GM18873 (cell line): ENCODE data around the gene PLN.

Experiments used
- ATAC-seq: cut with Tn5 transposase; IDR thresholded peaks from one replicate; pipeline ENCODE4 v1.9.1; 2021; ENCODE audit warnings: mild to moderate bottlenecking, moderate library complexity, moderate number of reproducible peaks; ENCODE audit not compliant: unreplicated experiment, low FRiP score

PLN gene

DNA sequence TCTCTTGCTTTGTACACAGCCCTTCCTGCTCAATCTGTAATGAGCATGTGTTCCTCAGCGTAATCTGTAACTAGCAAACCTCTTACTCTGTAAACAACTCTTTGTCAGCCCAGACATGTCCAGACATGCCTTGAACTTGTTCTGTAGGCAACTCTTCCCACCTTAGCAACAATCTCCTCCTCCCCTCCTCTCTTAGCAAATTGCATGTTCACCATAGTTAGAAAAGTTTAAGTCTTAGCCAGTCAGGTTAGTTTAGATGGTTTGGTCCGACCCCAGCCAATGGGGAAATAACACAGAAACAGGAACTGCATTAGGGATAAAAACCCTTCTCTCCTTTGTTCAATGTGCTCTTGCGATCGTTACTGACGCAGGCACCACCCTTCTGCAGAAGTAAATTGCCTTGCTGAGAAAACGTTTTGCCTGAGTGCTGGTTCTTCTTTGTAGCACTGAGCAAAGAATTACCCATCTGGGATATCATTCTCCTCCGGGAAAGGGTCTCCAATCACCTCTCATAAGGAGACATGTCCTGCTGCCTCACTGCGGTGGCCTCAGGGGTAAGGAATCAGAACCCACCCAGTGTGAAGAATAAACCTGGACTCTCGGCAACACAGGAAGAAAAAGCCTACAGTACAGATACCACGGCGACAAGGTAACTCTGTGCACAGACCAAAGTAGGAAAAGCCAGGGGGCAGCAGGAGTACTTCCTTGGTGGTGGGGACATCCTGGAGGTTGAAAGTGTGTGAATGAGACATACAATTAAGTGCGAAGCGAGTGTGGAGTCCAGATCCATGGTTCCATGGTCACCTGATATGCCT lies 26.2 kb downstream of the PLN start:
- ATAC-seq = no peak

DNA sequence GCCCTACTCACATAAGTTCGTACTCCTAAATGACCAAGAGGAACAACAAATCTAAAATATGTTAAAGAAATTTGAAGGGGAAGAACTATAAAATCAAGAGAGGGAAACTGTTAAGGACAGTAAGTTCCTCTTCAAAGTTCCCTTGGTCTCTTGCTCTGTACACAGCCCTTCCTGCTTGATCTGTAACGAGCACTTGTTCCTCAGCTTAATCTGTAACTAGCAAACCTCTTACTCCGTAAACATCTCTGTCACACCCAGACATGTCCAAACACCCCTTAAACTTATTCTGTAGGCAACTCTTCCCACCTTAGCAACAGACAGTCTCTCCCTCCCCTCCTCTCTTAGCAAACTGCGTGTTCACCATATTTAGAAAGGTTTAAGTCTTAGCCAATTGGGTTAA lies 29.9 kb downstream of the PLN start:
- no peak for ATAC-seq

DNA sequence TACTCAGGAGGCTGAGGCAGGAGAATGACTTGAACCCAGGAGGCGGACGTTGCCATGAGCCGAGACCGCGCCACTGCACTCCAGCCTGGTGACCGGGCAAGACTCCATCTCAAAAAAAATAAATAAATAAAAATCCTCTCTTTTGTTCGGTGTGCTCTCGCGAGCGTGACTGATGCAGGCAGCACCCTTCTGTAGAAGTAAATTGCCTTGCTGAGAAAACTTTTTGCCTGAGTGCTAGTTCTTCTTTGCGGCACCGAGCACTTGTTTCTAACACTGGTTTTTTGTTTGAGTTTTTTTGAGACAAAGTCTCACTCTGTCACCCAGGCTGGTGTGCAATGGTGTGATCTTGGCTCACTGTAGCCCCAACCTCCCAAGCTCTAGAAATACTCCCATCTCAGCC lies 30.5 kb downstream of the PLN start:
- ATAC-seq = no peak

DNA sequence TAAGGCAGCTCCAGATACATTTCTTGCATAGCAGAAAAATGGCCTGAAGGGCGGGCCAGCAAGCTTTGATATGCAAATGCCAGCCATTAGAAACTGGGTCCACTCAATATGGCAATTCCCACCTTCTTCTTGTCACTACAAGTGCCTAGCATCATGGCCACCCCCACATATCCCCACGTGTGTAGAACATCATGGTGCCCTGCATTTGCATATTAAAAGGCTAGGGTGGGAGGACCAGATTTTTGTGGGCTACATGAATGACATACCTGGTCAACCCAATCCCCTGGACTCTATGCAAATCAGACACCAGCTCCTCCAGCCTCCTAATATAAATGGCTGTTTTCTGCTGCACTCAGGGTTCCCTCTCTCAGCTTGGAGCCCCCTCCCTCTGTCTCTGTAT lies 31.7 kb downstream of the PLN start:
- no peak for ATAC-seq

DNA sequence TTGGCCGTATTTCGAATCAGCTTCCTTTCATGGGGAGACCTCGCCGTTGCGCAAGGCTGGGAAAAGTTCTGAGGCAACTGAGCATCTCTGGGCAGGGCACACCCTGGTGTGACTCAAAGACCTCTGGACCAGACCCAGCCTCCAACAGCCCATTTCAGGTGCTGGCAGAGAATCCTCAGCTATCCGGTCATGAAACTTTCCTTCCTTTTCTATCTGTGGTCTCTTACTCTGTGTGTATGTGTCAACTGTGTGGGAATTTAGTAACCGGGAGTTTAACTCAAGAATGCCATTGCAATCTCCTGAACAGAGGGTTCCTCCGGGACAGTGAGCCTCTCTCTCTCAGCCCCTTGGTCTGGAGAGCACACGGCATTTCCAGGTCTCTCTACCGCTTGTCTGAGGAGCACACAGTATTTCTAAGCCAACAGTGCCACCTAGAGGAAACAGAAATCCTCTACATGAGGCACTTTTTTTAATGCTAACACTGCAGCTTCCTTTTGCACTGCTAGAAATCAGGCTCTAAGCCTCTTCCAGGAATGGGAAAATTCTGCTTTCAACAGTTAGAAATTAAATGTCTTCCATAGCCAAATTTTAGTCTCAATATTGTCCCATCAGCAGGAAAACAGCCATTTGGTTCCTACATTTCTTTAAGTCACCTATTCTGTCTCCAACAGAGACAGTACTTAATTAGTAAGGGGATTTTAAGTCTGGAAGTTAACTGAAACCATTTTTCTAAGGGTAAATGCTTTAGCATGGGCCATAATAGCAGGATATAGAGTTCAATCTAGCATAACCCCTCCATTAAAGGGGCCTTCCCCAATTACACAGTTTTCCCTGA lies 32.7 kb downstream of the PLN start:
- no peak for ATAC-seq

DNA sequence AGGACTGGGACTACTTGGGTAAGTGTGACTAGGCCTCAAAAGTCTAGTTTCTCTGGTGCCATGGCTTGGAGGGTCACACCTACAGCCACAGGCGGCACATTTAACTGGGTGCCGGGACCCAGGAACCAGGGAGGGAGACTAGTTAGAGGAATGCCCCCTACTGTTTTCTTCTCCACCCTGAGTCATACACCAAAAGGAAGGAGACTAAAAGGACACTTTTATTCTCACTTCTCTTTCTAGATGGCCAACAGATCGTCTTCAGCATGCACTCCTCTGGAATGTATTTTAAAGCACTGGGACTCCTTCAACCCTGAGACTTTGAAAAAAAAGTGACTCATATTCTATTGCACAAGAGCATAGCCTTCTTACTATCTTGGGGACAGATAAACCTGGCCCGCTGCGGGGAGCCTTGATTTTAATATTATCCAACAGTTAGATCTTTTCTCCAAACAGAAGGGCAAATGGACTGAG lies 33.4 kb downstream of the PLN start:
- no peak for ATAC-seq

DNA sequence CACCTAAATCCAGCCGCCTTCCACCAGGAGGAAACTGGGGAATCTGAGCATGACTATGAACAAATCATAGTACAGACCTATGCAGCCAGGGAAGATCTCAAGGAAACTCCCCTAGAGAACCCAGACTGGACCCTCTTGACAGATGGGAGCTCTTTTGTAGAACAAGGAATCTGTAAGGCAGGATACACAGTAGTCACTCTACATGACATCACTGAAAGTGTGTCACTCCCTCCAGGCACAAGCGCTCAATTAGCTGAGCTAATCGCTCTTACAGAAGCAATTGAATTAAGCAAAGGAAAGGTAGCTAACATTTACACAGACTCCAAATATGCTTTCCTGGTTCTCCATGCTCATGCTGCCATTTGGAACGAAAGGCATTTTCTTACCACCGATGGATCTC lies 36.8 kb downstream of the PLN start:
- ATAC-seq = no peak

DNA sequence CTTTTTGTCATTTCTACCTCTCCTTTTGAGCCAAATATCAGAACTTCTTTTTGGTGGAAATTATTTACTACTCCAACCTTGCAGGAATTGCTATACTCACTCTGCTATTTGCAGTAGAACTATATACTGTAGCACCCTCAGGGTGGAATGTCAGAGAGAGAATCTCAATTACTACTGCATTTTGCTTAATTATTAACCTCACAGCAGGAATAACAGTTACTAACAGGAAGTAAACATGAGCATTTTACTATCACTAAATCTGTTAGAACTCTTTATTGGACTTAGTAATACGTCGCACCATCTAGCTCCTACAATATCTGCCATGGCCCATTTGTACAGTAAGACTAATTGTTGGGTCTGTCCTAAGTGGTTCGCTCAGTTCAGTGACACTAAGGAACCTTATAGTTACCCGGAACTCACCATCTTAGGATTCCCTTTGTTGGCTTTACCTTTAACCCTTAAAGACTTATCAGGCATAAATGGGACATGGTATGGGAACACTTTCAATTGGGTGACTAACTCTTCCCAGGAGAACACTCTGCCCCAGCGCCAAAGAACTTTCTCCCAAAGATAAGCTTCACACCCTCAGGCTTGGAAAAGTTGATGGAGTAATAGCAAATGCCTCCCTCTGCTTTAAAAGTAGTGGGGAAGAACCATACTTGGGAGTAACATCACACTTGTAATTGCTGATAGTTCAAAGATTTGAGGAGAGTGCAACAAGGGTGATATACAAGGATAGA lies 38.8 kb downstream of the PLN start:
- no peak for ATAC-seq

DNA sequence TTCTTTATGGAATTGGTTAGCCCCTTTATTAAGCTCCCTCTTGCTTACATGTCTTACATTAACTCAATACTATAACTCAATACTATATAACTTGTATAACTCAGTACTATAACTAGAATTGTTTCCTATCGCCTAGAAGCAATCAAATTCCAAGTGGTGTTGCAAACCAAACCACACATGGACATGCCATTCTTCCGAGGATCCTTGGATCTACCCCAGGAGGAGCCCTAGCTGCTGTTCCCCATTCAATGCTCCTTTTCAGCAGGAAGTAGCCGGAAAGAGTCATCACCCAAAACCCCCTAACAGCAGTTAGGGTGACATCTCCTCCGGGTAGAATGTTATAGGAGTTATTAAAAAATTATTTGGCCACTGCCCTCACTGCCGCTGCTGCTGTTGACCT lies 40.5 kb downstream of the PLN start:
- no peak for ATAC-seq

DNA sequence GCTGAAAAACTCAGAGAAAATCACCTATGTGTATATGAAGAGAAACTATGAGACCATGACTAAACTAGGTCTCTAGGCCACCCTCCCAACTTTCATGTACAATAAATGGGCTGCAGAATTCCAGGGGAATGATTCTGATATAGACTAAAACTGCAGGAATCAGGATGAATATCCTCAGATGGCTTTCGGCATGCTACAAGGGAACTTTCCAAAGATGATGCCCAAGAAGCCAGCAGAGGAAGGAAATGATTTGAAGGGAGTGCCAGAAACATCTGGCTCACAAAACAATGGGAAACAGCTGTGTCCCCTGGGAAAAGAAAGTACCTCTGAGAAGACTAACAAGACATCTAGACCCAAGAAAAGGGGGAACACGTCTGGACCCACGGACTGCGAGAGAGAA lies 41.1 kb downstream of the PLN start:
- no peak for ATAC-seq

DNA sequence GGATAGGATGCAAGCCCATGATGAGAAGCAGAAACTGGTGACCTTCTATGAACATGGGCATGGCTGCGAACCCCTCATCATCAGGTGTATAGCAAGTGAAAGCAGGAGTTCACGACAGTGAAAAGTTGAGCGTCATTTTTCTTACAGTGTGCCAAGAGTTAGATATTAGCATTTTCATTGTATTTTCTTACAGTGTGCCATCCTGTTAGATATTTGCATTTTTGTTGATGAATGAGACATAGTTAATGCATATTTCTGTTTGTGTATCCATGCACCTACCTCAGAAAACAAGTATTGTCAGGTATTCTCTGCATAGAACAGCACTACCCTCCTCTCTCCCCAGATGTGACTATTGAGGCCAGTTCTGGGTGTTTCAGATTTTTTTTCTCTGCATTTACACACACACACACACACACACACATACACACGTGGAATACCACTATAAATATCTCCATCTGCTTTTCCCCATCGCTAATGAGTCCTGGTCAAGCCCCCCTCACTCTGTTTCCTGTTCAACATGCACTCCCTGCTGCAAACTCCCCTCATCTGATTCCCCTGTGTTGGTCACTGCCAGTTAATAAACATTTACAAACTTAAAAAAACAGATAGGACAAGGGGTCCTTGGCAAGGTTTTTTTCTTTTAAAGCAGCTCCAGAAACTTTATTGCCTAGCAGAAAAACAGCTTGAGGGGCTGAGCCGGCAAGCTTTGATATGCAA lies 41.7 kb downstream of the PLN start:
- no peak for ATAC-seq

DNA sequence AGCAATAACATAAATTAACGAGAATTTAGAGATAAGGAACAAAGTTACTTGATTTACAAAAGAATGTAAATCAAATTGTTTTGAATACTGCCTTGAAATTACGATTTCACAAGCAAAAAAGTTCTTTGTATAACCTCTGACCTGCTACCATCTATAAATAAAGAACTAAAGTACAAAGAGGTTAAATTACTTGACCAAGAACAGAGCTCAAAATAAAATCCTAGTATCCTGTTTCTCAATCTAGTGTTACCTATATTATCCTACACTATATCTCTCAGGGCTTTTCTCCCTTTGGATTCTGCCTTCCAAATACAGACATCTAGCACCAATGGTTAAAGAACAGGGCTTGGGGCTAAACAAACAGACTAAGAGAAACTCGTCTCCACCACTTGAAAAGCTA lies 43.8 kb downstream of the PLN start:
- ATAC-seq = no peak

DNA sequence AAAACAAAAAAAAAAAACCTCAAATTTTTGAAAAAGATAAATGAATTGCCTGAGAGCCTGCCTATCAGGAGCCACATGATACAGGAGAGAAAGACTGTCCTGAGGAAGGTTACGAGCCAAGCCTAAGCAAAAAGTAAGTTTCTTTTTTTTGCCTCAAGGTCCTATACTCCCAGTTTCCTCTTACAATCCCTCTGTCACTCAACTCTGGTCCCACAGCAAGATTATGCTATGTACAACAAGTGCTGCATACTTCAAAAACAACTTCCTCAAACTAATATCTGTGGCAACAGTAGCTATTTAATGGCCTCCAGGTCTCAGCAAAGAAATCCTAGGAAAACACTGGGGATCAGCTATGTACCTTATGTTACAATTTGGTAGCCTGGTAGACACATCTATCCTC lies 46.8 kb downstream of the PLN start:
- ATAC-seq = no peak

DNA sequence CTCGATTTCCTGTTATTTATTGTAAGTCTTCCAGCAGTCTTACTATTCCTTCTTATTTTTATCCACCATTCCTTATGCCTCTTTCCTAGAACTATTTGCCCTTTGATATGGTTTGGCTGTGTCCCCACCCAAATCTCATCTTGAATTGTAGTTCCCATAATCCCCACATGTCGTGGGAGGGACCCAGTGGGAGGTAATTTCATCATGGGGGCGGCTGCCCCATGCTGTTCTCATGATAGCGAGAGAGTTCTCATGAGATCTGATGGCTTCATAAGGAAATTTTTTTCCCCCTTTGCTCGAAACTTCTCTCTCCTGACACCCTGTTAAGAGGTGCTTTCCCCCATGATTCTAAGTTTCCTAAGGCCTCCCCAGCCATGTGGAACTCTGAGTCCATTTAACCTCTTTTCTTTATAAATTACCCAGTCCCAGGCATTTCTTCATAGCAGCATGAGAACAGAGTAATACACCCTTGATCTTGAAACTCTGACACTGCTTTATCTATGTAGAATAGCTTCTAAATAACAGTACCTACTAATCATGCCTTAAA lies 48.8 kb downstream of the PLN start:
- no peak for ATAC-seq

DNA sequence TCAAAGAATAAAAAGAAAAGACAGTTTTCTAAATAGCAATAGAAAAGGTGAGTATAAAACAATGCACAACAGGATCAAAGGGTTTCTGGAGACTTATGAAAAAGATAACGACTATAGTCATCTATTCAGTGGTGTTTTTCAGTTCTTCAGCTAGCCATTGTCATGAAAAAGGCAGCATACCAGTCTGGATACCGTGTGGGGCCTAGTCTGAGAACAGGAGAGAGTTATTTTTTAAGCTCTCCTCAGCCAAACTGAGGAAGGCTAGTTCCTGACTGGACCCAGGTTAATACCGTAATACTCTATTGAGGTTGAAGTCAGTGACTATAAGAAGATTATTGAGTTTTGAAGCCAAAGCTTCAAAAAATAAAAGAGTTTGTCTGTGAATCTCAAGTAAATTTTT lies 49.5 kb downstream of the PLN start:
- no peak for ATAC-seq

DNA sequence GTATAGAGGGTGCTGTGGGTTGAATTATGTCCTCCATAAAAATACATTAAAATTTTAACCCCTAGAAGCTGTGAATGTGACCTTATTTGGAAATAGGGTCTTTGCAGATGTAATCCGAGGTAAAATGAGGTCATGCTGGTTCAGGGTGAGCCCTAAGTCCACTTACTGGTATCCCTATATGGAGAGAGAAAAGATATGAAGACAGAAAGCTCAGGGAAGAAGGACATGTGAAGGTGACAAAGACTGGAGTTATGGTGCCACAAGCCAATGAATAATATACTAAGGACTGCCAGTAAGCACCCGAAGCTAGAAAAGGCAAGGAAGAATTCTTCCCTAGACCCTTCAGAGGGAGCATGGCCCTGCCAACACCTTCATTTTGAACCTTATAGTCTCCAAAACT lies 50.2 kb downstream of the PLN start:
- ATAC-seq = no peak

DNA sequence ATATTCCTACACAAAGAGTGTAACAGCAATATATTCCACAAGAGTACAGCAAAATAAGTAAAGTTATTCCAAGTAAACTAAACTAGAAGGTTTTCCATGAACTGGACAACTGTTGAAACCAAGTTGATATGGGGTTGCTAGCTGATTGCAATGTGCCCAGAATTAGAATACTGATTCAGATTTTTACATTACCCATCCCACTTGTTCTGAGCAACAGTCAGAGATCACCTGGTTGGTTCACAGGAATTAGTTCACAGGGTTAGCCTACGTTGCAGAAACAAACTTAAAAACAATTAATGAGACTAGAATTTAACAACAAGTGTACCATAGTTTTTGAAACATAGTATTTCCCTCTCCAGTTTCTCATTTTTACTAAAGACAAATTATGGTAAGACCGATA lies 54.2 kb downstream of the PLN start:
- no peak for ATAC-seq

DNA sequence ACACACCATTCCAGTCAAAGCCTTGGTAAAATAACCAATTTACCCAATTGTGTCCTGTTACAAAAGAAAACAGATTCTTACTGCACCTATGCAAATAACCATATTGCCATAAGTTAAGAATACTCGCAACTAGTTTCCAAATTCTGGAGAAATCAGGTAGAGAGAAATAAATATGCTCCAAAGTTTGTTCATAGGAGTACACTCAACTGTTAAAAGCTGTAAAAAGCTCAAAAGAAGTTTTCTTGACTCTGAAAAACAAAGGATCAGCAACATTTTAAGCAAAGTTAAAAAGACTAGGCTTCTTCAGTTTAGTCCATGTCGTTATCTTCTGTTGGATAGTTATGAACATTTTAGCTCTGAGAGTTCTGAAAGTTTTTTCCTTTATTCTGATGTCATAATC lies 55.3 kb downstream of the PLN start:
- ATAC-seq = no peak

DNA sequence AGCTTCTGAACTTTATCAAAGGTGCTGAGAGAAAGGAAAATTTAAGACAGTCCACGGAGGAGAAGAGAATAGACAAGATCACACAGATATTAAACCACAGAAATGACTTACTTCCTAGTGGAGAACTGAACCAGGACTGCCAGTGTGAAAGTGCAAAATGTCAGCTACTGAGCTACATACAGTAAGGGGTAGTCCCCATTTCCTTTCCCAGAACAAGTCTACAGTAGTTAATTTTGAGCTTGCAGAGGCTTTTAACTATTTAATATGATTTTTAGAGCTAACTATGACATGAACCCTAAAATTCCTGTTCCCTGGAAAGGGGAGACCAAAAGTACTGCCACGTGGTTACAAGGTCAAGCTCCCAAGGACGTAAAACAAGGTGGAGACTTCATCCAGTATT lies 58.2 kb downstream of the PLN start:
- no peak for ATAC-seq

DNA sequence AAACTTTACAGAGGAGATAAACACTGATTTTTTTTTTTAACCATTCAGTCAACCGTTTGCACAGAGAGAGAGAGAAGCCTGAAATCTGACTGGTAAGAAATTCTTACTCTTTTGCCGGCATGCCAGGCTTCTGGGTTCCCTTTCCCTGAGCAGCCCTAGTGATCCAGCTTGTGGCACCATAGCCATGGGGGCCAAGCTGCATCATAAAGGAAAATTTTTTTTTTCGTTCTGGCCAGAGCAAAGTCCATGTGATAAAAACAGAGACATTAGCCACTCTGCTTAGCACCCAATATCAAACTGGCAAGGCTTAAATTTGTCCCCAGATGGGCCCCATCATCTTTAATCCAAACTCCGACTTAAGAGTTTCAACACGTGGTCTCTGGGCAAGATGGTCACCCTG lies 58.8 kb downstream of the PLN start:
- no peak for ATAC-seq
